Superior temporal gyrus (tissue), 1 donor: Measurements from ENCODE around the gene ZNF143.
"Not testable (repeated sequence)": the region's sequence is repeated elsewhere in the genome, so short reads cannot be mapped to it uniquely, and the experiment has no call there.

Source experiments
- DNase-seq: peaks from one replicate; pipeline ENCODE4 v3.0.0-alpha.2; 2016; ENCODE audit errors: extremely low spot score

Gene ZNF143

GRCh38 chr11:9498457-9499078 is 37.8 kb downstream of the ZNF143 start:
- no peak for DNase-seq

GRCh38 chr11:9506489-9507276 is 45.9 kb downstream of the ZNF143 start:
- DNase-seq = peak; percentile 93

GRCh38 chr11:9507277-9507580 is 46.4 kb downstream of the ZNF143 start:
- DNase-seq = no peak

GRCh38 chr11:9509041-9509440 is 48.2 kb downstream of the ZNF143 start:
- no peak for DNase-seq

GRCh38 chr11:9512370-9513019 is 51.7 kb downstream of the ZNF143 start:
- DNase-seq = no peak

- not testable (repeated sequence) for DNase-seq
Observed at GRCh38 chr11:9514576-9514975, 53.8 kb downstream of the ZNF143 start.

GRCh38 chr11:9516113-9516512 is 55.3 kb downstream of the ZNF143 start:
- no peak for DNase-seq

GRCh38 chr11:9518835-9519410 is 58.1 kb downstream of the ZNF143 start:
- no peak for DNase-seq

- no peak for DNase-seq
Observed at GRCh38 chr11:9524001-9524400, 63.2 kb downstream of the ZNF143 start.

GRCh38 chr11:9525116-9525515 is 64.3 kb downstream of the ZNF143 start:
- no peak for DNase-seq

GRCh38 chr11:9527481-9528135 is 66.8 kb downstream of the ZNF143 start:
- peak; percentile 30 for DNase-seq

- no peak for DNase-seq
Observed at GRCh38 chr11:9528136-9528501, 67.3 kb downstream of the ZNF143 start.

- no peak for DNase-seq
Observed at GRCh38 chr11:9528573-9529333, 67.9 kb downstream of the ZNF143 start.

GRCh38 chr11:9529334-9529650 is 68.5 kb downstream of the ZNF143 start:
- DNase-seq = no peak

GRCh38 chr11:9530020-9530621 is 69.3 kb downstream of the ZNF143 start:
- no peak for DNase-seq

- no peak for DNase-seq
Observed at GRCh38 chr11:9530901-9531625, 70.3 kb downstream of the ZNF143 start.

- DNase-seq = no peak
Observed at GRCh38 chr11:9533058-9533457, 72.2 kb downstream of the ZNF143 start.

GRCh38 chr11:9533736-9534473 is 73.1 kb downstream of the ZNF143 start:
- no peak for DNase-seq

- peak; percentile 43 for DNase-seq
Observed at GRCh38 chr11:9535189-9535781, 74.5 kb downstream of the ZNF143 start.
